Measurements from ENCODE around the gene RBBP9. TPM values are rescaled to one million over a fixed set of nuclear protein-coding genes. Genes with fewer than 3 reads are reported as not detected.
A peak's percentile ranks its signal among the peaks of the same experiment; 100 is the strongest.
"Not testable (repeated sequence)": the region's sequence is repeated elsewhere in the genome, so short reads cannot be mapped to it uniquely, and the experiment has no call there.

The RBBP9 gene
- polyA plus RNA-seq, 1 experiment, result 8.5 TPM

DNA sequence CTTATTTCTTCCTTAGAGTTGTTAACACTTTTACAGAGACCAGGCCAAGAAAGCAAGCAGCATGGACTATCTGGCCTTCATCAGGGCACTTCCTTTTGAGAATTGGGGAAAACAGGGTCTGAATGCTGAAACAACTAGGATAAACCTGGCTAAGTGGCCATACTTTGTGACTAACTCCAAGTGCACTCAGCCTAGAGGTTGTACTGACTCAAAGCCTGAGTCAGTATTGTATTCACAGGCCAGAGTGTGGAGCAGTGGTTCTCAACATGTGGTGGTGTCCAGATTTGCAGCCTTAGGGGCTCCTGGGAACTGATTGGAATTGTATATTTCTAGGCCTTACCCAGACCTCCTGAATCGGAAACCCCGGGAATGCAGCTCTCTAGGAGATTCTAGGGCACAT lies 30.8 kb upstream of the RBBP9 start:
- Histone ChIP-seq H3K27me3 (ENCODE audit: control insufficient read depth, insufficient read depth, low read length) (no peaks in the 10 kb centered on the region), H3K4me3 (ENCODE audit: low read depth, low read length) (no peak overlapping the region), H3K36me3 (ENCODE audit: control insufficient read depth, insufficient read depth, low read length) (peaks cover 18% of the 10 kb centered on the region)
- DNase-seq (ENCODE audit: low read depth), result no peak
- ChIA-PET CTCF (no interaction called here), POLR2A (no interaction called here)
- TF ChIP-seq, protein P1, sequence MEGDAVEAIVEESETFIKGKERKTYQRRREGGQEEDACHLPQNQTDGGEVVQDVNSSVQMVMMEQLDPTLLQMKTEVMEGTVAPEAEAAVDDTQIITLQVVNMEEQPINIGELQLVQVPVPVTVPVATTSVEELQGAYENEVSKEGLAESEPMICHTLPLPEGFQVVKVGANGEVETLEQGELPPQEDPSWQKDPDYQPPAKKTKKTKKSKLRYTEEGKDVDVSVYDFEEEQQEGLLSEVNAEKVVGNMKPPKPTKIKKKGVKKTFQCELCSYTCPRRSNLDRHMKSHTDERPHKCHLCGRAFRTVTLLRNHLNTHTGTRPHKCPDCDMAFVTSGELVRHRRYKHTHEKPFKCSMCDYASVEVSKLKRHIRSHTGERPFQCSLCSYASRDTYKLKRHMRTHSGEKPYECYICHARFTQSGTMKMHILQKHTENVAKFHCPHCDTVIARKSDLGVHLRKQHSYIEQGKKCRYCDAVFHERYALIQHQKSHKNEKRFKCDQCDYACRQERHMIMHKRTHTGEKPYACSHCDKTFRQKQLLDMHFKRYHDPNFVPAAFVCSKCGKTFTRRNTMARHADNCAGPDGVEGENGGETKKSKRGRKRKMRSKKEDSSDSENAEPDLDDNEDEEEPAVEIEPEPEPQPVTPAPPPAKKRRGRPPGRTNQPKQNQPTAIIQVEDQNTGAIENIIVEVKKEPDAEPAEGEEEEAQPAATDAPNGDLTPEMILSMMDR (IDR thresholded peaks at IDR 0.05; ENCODE audit: insufficient read depth, low read depth, low read length), result no peak

DNA sequence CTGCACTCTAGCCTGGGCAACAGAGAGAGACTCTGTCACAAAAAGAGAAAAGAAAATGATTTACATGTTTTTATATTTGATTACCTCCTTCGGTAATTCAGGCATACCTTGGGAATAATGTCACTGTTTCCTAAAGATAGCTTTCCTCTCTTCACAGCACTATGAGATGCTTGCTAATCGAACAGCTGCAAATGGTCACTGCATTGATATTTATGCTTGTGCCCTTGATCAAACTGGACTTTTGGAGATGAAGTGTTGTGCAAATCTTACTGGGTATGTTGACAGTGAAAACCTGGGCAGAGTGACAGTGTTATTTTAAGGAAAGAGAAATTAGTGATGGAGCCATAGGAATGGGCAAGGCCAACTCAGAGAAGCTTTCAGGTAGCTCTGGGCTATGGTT lies 30.3 kb upstream of the RBBP9 start:
- H3K27me3 ChIP-seq (ENCODE audit: control insufficient read depth, insufficient read depth, low read length), result no peaks in the 10 kb centered on the region
- DNase-seq (ENCODE audit: low read depth), result no peak
- TF ChIP-seq, protein P1 (IDR thresholded peaks at IDR 0.05; ENCODE audit: insufficient read depth, low read depth, low read length), result no peak
- CTCF ChIA-PET, result interaction anchor here (0.9 kb wide), 1 partner anchor 113 kb away, joined by 3 read pairs; no protein-coding TSS in a partner anchor
- POLR2A ChIA-PET, result no interaction called here
- H3K36me3 ChIP-seq (ENCODE audit: control insufficient read depth, insufficient read depth, low read length), result peaks cover 14% of the 10 kb centered on the region
- no peak overlapping the region for H3K4me3 ChIP-seq (ENCODE audit: low read depth, low read length)

DNA sequence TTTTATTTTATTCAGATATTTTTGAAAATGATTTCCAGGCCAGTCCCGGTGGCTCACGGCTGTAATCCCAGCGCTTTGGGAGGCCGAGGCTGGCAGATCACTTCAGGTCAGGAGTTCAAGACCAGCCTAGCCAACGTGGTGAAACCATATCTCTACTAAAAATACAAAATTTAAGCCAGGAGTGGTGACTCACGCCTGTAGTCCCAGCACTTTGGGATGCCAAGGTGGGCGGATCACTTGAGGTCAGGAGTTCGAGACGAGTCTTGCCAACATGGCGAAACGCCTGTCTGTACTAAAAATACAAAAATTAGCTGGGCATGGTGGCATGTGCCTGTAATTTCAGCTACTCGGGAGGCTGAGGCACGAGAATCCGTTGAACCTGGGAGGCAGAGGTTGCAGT lies 29.7 kb upstream of the RBBP9 start:
- DNase-seq (ENCODE audit: low read depth); H3K27me3 ChIP-seq (ENCODE audit: control insufficient read depth, insufficient read depth, low read length); H3K4me3 ChIP-seq (ENCODE audit: low read depth, low read length); POLR2A ChIA-PET: not testable (repeated sequence)
- H3K36me3 ChIP-seq (ENCODE audit: control insufficient read depth, insufficient read depth, low read length), result peaks cover 14% of the 10 kb centered on the region
- CTCF ChIA-PET, result interaction anchor here (0.9 kb wide), 1 partner anchor 113 kb away, joined by 3 read pairs; no protein-coding TSS in a partner anchor

DNA sequence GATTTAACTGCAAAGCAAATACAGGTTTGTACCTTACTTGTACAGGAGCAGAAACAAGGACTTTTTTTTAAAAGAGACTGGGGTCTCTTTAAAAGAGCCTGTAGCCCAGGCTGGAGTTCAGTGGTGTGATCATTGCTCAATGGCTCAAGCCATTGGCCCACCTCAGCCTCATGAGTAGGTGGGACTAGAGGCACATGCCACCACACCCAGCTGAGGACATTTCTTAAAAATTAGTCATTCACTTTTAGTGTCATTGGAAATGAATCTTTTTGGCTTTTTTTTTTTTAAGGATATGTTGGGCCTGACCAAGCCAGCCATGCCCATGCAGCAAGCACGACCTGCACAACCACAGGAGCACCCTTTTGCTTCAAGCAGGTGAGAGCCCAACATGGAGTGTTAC lies 27.6 kb upstream of the RBBP9 start:
- CTCF ChIA-PET, result no interaction called here
- POLR2A ChIA-PET, result interaction anchor here (0.7 kb wide), 1 partner anchor 1240 kb away, joined by 4 read pairs; no protein-coding TSS in a partner anchor
- TF ChIP-seq, protein P1 (IDR thresholded peaks at IDR 0.05; ENCODE audit: insufficient read depth, low read depth, low read length), result no peak

DNA sequence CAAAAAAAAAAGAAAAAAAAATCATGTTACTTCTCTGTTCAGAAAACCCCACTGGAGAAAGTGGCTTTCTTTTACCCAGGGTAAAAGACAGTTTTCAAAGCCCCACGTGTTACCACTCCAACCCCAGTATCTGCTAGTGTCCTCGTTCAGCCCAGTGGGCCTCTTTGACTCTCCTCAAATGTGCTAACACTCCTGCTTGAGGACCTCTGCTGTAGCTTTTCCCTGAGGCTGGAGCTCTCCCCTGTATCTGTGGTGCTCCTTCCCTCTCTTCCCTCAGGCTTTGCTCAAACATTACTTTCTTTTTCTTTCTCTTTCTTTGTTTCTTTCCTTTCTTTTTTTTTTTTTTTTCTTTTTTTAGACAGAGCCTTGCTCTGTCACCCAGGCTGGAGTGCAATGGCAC lies 26.0 kb upstream of the RBBP9 start:
- no peaks in the 10 kb centered on the region for H3K27me3 ChIP-seq (ENCODE audit: control insufficient read depth, insufficient read depth, low read length)
- no peak overlapping the region for H3K4me3 ChIP-seq (ENCODE audit: low read depth, low read length)
- DNase-seq (ENCODE audit: low read depth), result no peak
- TF ChIP-seq, protein P1 (IDR thresholded peaks at IDR 0.05; ENCODE audit: insufficient read depth, low read depth, low read length), result no peak
- peaks cover 8% of the 10 kb centered on the region for H3K36me3 ChIP-seq (ENCODE audit: control insufficient read depth, insufficient read depth, low read length)
- ChIA-PET POLR2A (interaction anchor here (0.7 kb wide), 2 partner anchors 115 to 142 kb away, joined by 10 to 15 read pairs; no protein-coding TSS in a partner anchor), CTCF (interaction anchor here (0.7 kb wide), 1 partner anchor 79 kb away, joined by 3 read pairs; no protein-coding TSS in a partner anchor)

More for the DNA sequence above, 27.6 kb upstream of the RBBP9 start:
- Histone ChIP-seq H3K27me3 (ENCODE audit: control insufficient read depth, insufficient read depth, low read length) (no peaks in the 10 kb centered on the region), H3K4me3 (ENCODE audit: low read depth, low read length) (no peak overlapping the region), H3K36me3 (ENCODE audit: control insufficient read depth, insufficient read depth, low read length) (peaks cover 8% of the 10 kb centered on the region)
- peak; percentile 57 for DNase-seq (ENCODE audit: low read depth)

DNA sequence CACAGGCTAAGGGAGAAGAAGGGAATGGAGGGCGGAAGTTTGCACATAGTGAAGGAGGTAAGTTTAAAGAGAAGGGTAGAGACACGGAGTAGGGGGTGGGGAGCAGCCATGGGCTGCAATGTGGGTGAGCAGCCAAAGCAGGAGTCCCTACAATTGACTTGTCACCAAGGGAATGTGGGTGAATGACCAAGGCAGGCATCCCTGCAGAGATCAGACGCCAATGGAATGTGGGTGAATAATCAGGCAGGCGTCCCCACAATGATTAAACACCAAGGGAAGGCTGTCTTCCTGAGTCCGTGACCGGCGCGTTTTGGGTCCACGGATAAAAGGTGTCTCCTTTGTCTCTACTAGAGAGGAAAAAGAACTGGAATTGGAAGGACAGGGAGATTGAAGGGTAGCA lies 25.0 kb upstream of the RBBP9 start:
- POLR2A ChIA-PET; H3K4me3 ChIP-seq (ENCODE audit: low read depth, low read length); H3K27me3 ChIP-seq (ENCODE audit: control insufficient read depth, insufficient read depth, low read length); CTCF ChIA-PET; H3K36me3 ChIP-seq (ENCODE audit: control insufficient read depth, insufficient read depth, low read length); DNase-seq (ENCODE audit: low read depth): not testable (repeated sequence)

Measured in BJ (cell line).